T-helper 22 cell (primary cell): ENCODE measurements around the gene EMC8.

Source experiments
- DNase-seq: peaks from one replicate; pipeline ENCODE4 v3.0.0-alpha.2; 2020; ENCODE audit warnings: low read depth

Gene EMC8

DNA sequence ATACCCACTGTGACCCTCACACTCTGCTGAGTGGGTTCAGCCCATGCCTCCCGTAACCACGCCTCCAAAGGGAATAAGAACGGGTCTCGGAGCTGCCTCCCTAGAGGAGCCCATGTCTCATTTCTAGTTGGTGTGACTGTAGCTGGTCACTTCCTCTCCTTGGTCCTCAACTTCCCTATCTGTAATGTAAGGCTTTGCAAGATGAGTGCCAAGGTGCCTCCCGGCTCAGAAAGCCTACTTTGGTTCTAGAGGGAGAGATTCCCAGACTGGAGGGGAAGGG is 69.2 kb downstream of the EMC8 start:
- DNase-seq = no peak

DNA sequence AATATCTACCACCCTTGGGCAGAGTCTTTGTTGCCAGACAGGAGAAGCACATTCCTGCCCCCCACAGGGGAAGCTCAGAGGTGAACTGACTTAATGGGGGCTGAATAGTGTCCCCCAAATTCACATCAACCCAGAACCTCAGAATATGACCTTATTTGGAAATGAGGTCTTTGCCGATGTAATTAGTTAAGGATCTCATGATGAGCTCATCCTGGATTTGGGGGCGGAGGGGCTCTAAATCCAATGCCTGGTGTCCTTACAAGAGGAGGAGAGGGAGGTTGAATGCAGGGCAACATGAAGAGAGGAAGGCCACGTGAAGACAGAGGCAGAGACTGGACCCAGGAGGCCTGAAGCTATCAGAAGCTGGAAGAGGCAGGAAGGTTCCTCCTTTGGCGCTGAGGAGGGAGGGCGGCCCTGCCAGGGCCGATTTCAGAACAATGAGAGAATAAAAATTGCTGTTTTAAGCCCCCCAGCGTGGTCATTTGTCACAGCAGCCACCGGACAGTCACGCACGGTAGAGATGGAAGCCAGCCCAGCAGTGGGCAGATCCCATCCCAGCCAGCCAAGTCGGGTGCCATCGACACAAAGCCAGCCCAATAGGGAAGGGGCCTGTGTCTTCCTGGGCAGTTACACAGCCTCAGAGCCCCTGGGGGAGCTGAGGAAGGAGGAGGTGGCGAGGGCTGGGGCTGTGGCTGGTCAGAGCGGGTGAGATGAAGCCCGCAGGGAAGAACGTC is 69.7 kb downstream of the EMC8 start:
- no peak for DNase-seq

DNA sequence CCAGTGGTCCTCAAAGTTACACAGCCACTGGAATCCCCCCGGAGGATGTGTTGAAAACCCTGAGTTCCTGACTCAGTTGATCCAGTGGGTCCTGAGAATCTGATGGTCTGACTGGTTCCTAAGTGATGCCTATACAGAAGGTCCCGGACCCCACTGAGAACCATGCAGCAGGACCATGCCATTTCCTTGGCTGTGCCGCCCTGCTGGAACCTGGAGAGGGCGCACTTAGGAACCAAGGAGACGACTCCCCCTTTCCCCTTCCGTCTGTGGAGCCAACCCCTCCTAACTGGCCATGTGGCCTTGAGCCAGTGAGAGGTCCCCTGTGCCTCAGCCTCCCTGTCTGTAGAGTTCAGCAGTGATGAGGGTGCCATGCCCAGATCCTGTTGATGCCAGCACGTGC is 70.5 kb downstream of the EMC8 start:
- DNase-seq = no peak
